GM19397 (cell line): ENCODE results near the gene ZFAND6.
"Not testable (repeated sequence)": the region's sequence is repeated elsewhere in the genome, so short reads cannot be mapped to it uniquely, and the experiment has no call there.

Source experiments
- ATAC-seq: cut with Tn5 transposase; IDR thresholded peaks from one replicate; pipeline ENCODE4 v1.9.1; 2021; ENCODE audit warnings: mild to moderate bottlenecking, moderate library complexity; ENCODE audit not compliant: unreplicated experiment

ZFAND6 gene

DNA sequence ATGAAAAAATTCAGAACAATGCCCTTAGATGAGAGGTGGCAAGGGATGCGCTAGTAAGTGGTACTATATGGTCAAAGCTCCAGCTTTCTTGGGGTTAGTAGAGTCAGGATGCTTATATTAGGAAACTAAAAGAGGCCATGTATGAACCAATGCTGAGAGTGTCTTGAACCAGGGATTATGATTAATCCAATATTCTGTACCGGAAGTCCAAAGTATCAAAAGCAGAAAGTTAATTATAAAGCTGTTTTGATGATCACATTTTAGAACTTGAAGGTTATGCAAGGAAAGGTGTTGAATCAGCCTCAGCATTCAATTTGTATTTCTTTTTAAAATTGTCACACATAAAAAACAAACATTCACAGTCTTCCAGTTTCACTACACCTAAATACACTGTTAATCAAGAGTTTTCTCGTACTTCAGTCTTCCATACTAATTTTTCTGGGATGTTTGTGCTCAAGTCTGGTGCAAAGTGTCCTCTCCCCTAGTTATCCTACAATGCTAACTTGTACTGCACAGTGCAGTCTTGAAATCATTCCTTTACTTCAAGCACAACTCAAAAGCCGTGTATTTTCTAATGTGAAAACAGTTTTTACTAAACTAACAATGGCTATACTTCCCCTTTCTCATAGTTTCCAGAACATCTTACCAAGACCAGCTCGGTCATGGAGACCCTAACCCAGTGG lies 82.6 kb downstream of the ZFAND6 start:
- ATAC-seq, result no peak

- ATAC-seq, result no peak
Observed at GRCh38 chr15:80142646-80143045, 83.2 kb downstream of the ZFAND6 start.

- ATAC-seq, result no peak
Observed at GRCh38 chr15:80151148-80151547, 91.7 kb downstream of the ZFAND6 start.

- ATAC-seq, result no peak
Observed at GRCh38 chr15:80151576-80151975, 92.1 kb downstream of the ZFAND6 start.

DNA sequence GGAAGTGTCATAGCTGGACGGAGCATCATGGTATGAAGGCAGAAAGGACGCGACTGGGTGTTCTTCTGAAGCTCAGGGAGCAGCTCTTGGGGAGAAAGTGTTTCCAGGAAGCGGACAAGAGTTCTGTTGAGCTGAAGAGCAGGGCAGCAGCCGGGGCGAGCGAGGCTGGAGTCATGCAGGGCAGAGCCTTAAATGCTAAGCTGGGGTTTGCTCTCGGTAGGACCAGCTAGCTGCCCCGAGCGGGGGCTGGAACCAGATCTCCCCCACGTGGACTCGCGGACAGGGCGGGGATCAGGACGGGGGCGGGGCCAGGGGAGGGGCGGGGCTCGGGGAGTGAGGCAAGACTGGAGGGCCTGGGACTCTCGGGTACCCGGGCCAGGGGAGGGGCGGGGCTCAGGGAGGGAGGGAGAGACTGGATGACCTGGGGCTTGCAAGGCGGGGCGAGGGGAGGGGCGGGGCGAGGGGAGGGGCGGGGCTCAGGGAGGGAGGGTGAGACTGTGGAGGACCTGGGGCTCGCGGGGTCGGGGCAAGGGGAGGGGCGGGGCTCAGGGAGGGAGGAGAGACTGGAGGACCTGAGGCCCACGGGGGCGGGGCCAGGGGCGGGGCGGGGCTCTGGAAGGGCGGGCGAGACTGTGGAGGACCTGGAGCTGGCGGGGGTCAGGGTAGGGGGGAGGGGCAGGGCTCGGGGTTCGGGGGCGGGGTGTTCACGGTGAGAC lies 92.9 kb downstream of the ZFAND6 start:
- ATAC-seq, result peak; percentile 46

DNA sequence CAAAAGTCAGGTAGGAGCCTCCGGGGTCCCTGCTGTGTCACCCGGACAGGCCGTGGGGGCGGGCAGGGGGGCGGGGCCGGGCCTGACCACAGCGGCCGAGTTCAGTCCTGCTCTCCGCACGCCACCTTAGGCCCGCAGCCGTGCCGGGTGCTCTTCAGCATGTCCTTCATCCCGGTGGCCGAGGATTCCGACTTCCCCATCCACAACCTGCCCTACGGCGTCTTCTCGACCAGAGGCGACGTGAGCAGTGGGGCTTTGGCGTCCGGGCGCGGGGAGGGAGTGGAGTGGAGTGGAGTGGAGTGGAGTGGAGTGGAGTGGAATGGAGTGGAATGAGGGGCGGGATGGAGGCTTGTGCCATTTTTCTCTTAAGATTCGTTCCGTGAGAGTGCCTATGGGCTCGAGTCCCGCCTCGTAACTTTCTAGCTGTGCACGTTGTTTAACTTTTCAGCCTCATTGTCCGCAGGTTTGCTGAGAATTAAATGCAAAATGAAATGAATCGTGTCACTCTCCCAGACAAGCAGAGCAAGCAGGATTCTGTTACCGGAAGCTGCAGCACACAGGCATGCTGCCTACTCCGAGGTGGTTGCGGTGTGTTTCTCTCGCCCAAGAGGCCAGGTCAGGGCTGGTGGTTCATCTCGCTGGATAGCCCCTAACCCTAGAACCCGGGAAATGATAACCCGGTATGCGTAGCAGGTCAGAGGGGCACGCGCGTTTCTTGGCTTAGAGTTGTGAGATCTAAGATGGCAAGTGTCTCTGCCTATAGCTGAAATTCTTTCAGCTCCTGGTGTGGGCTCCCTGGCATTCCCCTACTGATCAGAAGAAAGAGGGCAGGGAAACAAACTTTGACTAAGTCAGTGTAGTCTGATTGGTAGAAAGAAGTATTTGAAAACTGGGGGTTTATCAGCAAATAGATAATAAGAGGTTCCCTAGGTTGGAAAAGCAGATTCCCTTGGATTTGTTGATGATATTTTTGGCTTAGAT lies 93.7 kb downstream of the ZFAND6 start, which contains the start of gene FAH:
TSS of gene FAH (plus strand) at position 104 of the 981 bp plus-strand sequence. CDS start at position 160, 56 bp downstream.
- peak; percentile 62 for ATAC-seq

- no peak for ATAC-seq
Observed at GRCh38 chr15:80153900-80154299, 94.4 kb downstream of the ZFAND6 start.

DNA sequence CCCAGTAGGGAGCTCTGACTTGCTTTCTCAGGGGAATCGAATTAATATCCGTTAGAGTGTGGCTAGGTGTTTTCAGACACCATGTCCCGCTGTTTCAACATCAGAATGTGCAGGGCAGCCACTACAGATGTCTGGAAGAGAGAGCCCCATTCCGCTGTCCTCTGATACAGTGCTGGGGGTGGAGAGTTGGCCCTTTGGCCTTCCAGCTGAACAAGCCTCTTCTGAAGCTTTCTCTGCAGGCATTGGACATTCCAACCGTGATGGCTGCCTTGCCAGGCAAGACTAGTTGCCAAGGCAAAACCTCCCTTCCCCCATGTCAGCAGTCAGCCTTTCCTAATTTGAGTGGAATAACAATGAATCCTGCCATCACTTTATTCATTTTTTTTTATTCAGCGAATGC lies 94.9 kb downstream of the ZFAND6 start:
- ATAC-seq, result no peak

DNA sequence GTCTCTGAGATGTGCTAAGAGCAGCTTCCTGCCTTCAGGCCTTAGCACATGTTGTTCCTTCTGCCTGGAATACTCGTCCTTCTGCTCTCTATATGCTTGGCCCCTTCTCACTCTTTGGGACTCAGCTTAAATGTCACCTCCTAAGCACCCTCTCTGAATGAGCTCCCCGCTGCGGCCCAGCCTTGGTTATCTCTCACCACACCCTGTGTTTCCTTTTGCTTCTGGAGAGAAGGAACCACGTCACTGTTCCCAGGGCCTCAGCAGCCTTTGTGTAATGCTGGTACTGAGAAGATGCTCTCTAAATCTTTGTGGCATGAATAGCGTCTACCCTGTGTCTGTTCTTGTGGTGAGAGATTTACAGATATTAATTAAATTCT lies 95.5 kb downstream of the ZFAND6 start:
- no peak for ATAC-seq

- not testable (repeated sequence) for ATAC-seq
Observed at GRCh38 chr15:80155378-80156175, 96.1 kb downstream of the ZFAND6 start.

DNA sequence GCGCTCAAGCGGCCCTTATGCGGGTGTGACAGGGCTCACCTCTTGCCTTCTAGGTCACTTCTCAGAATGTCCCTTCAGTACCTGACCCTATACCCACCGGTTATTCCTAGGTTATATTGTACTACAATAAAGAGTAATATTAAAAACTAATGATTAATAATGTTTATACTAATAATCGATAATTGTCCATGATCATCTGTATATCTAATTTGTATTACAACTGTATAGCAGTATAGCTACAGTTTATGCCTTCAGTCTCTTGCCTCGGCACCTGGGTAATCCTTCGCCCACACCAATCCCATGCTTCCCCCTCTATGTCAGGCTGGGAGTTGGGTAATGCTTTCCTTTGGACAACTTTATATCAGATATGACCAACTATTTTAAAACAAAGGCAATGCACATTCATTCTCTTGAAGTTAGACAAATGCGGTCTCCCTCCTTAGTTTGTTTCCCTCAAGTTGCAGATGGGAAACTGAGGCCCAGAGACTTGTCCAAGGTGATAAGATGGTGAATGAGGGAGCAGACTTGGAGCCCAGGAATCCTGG lies 96.8 kb downstream of the ZFAND6 start:
- no peak for ATAC-seq

DNA sequence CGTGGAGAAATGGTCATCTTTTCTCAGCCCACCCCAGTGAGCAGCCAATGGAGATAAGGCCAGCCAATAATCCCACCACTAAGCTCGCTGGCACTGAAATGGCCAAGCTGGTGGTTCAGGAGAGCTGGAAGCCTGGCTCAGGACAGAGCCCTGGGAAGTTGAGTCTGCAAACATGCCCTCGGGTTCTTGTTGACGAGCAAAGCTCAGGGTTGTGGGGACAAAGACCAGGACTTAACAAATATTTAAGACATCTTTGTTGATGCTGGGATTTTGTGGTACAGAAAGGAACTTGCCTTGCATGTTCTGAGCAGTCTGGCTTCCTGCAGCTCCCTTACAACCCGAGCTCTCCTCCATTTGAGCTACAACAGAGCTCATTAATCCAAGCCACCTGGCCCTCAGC lies 97.7 kb downstream of the ZFAND6 start:
- ATAC-seq, result no peak

DNA sequence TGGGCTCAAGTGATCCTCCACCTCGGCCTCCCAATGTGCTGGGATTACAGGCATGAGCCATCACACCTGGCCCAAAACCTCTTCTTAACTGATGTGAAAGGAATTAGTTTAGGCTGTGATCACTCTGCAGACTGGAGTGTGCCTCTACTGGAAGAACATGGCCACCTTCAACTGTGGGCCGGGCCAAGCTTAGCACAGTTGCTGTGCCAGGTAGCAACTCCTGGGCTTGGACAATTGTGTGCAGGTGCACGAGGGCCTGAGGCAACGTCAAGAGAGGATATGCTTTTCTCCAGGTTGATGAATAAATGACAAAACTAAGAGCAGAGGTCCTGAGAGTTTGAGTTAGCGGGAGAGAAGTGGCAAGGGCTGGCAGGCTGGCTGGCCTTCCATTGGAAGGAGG lies 99.8 kb downstream of the ZFAND6 start:
- ATAC-seq, result no peak

DNA sequence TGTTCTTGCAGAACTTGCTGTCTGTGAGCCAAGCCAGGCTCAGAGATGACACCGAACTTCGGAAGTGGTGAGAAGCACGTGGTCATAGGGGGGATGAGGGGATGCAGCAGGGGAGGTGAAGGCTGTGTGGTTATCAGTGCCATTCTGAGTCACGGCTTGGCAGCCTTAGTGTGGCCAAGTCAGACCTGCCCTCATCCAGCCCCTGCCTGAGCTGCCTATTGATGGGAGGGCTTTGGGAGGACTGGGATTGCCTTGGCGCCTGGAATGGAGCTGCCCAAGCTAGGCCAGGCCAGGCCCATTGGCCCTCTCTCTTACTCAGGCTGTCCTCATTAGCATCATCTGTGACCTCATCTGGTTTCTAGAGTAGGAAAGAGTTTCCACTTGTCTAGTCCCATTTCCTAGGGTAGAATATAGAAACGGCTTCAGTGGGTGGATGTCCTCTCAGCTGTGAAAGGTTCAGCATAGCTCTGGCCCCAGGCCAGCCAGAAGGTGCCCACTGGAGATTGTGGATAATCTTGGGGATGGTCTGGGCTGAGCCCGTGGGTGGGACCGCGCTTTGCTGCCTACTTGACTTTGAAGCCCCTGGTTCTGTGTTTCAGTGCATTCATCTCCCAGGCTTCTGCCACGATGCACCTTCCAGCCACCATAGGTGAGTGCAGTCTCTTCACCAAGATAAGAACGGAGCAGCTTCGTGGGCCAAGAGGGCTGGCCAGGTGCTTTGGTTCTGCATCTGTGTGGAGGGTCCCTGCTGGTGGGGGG lies 100.5 kb downstream of the ZFAND6 start:
- ATAC-seq, result no peak

DNA sequence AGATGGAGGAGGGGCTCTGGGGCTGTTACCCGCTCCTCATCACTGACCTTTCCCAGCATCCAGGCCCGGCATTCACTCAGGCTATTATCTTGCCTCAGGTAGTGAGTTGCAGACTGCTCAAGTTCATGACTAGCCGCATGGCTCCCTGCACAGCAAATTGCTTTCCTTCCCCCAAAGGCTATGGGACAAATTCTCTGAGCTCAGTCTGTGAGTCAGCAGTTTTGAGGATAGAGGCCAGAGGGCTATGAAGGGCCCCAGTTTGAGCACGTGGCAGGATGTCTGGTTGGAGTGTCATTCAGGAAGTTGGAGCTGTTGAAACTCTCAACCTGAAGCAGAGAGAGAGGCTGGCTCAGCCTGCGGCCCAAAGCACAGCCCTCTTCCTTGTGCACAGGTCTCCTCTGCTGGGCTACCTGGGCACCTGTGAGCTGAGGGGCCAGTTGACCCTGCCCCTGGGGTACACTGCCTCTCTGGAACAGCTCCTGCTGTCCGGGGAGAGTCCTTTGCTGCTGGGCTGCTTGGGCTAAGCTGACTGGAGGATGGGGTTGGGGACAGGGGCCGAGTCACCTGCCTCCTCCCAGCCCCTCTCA lies 101.2 kb downstream of the ZFAND6 start:
- ATAC-seq, result peak; percentile 77

DNA sequence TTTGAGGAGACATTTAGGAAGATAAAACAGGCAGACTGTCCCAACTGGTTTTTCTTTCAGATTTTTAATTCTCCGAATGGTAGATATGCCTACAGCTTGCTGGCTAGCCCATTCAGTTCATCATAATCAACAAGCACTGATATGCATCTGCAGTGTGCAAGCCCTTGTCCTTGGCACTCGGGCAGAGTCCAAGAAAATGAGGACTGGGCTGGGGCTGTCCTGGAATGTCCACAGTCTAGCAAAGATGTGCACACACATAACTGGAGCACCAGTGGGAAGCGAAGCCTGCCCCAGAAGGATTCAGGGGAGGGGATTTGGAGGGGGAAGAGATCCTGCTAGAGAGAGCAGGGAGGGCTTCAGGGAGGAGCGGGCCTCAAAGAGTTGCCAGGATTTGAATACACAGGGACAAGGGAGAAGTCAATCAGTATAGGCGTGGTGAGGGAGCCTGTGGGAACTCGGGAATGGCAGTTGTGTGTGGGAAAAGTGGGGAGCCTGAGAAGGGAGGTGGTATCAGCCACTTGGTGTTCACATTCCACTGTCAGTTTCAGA lies 102.1 kb downstream of the ZFAND6 start:
- no peak for ATAC-seq

GRCh38 chr15:80162059-80162554 lies 102.6 kb downstream of the ZFAND6 start:
- ATAC-seq, result no peak

- no peak for ATAC-seq
Observed at GRCh38 chr15:80163217-80163616, 103.7 kb downstream of the ZFAND6 start.

DNA sequence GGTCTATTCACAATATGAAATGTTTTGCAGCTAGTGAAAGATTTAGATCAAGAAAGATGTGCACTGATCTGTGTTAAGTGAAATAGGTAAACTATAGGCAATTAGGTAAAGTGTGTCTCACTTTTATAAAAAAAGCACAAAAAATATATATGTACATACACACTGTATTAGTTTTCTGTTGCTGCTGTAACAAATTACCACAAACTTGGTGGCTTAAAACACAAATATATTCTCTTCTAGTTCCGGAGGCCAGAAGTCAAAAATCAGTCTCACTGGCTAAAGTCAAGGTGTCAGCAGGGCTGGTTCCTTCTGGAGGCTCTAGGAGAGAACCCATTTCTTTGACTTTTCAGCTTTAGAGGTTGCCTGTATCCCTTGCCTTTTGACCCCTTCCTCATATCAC lies 104.4 kb downstream of the ZFAND6 start:
- no peak for ATAC-seq
